ENCODE results near the gene GPX4.
A peak's percentile ranks its signal among the peaks of the same experiment; 100 is the strongest.

The GPX4 gene

DNA sequence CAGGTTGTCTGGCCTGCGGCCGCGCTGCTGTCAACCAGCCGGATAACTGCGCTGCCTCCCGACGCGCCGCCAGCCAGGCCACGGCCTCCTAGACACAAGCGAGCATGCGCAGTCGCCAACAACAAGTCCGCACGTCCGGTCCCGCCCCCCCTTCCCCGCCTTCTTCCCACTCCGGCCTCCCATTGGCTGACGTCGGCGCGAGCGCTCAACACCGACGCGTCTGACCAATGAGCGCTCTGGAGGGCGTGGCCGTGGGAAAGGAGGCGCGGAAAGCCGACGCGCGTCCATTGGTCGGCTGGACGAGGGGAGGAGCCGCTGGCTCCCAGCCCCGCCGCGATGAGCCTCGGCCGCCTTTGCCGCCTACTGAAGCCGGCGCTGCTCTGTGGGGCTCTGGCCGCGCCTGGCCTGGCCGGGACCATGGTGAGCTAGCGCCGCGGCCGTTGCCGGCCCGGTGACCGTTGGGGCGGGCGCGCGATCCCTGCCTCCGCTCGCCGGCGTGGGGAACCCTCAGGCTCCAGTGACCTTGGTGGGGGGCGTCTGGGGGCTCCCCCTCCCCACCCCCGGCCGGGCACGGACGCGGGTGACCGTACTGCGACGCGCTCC lies at the start of gene GPX4:
TSS of gene GPX4 (plus strand) at position 287 of the 603 bp plus-strand sequence. CDS start at position 337, 50 bp downstream.
- DNase-seq (ENCODE audit: low read depth in 2 of 2), result peak; percentile 96 to 98

GRCh38 chr19:1054102-1055027 lies 49.4 kb upstream of the GPX4 start:
- DNase-seq (ENCODE audit: low read depth in 2 of 2), result no peak

DNA sequence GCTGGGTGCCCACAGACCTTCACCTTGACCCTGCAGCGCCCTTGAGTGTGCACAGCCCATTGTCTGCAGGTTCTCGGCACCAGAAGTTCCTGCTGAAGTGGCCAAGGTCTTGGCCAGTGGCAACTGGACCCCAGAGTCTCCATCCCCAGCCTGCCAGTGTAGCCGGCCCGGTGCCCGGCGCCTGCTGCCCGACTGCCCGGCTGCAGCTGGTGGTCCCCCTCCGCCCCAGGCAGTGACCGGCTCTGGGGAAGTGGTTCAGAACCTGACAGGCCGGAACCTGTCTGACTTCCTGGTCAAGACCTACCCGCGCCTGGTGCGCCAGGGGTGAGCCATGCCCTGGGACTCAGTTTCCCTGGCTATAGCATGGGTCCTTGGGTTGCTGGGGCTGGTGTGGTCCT lies 48.8 kb upstream of the GPX4 start:
- DNase-seq (ENCODE audit: low read depth in 2 of 2), result no peak

DNA sequence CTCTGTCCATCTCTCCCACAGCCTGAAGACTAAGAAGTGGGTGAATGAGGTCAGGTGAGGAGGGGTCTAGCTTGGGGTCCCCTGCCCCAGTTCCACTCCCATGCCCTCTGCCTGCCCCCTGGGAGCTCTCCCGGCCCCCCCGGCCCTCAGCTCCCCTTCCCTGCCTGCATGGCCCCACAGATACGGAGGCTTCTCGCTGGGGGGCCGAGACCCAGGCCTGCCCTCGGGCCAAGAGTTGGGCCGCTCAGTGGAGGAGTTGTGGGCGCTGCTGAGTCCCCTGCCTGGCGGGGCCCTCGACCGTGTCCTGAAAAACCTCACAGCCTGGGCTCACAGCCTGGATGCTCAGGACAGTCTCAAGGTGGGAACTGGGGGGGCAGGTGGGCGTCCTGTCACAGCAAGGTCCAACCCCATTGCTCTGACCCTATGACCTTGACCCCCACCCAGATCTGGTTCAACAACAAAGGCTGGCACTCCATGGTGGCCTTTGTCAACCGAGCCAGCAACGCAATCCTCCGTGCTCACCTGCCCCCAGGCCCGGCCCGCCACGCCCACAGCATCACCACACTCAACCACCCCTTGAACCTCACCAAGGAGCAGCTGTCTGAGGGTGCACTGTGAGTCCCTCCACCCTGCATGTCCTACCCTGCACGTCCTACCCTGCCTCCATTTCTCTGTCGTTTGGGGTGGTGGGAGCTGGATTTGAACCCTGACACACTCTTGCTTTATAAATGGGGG lies 47.7 kb upstream of the GPX4 start:
- no peak for DNase-seq (ENCODE audit: low read depth in 2 of 2)

DNA sequence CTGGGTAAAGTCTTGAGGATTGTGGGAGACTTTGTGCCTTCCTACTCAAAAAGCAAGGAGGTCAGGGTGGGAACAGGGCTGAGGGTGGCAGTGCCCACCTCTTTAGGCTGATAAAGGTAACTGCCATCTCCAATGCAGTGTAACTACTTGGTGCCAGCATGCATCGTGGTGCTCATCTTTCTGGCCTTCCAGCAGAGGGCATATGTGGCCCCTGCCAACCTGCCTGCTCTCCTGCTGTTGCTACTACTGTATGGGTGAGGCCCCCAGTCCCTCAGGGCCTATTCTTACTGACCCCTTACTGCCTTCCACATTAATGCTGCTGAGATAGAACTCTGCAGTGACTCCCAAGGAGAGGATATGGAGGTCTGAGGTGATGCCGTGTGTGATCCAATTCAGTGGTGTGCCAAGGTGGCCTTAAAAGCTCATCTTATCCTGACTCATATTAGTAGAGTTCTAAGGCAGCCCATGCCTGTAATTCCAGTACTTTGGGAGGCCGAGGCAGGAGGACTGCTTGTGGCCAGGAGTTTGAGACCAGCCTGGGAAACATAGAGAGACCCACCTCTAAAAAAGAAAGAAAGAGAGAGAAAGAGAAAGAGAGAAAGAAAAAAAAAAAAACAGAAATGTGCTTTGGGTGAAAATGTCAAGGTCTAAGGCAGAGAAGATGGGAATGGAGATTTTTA lies 46.5 kb upstream of the GPX4 start:
- DNase-seq (ENCODE audit: low read depth in 2 of 2), result no peak

DNA sequence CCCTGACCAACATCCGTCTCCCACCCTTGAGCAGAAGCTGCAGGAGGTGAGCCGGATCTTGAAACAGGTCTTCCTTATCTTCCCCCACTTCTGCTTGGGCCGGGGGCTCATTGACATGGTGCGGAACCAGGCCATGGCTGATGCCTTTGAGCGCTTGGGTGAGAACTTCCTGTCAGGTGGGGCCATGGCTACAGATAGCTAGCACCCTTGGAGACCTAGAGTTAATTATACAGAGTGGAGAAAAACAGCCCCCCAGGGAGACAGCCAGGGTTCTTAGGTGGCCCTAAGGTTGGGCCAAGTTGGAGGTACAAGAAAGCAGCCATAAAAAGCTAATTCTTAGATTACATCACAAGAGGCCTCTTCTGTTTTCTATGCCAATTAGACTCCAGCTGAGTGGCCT lies 45.7 kb upstream of the GPX4 start:
- DNase-seq (ENCODE audit: low read depth in 2 of 2), result no peak

DNA sequence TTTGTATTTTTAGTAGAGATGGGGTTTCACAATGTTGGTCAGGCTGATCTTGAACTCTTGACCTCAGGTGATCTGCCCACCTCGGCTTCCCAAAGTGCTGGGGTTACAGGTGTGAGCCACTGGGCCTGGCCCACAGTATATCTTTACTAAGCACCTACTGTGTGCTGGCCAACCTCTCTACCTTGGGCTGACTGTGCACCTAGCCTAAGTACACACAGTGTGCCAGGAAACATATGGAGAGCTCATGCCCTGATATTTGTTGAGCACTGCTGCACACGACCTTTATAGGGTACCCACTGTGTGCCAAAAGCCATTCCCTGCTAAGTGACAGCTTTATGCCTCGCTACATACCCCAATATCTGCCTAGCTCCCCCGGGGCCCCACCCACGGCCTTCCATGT lies 43.1 kb upstream of the GPX4 start:
- DNase-seq (ENCODE audit: low read depth in 2 of 2), result no peak

DNA sequence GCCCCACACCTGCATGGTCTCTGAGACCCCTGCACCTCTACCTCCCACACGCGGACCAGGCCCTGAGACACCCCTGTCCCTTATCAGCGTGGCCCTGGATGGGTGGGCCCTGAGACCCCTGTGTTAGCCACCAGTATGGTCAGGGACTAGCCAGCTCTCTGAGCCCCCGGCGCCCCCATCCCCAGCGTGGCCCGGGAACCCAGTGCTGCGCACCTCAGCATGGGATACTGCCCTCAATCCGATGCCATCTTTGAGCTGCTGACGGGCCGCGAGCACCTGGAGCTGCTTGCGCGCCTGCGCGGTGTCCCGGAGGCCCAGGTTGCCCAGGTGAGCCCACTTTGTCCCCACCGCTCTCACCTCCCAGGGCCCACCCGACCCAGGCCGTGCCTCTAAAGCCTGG lies 41.8 kb upstream of the GPX4 start:
- DNase-seq (ENCODE audit: low read depth in 2 of 2), result no peak

DNA sequence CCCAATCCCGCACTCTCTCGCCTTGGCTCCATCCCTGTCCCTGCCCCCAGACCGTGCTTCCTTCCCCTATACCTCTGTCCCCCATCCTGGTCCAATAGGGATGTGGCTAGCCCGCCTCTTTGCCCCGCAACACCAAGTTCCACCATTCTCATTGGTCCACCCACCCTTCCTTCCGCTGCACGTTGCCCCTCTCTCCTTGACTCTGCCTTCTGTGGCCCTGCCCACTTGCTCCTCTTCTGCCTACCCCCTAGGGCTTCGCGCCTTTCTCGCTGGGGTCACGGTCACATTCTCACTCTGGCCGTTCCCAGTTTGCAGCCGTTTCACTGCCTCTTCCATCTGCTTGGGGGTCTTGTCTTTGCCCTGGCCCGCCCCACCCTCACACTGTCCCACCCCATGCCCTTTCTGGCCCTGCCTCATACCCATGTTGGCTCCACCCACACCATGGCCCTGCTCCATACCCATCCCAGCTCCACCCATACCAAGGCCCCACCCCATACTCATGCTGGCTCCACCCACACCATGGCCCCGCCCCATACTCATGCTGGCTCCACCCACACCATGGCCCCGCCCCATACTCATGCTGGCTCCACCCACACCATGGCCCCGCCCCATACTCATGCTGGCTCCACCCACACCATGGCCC lies 41.3 kb upstream of the GPX4 start:
- no peak for DNase-seq (ENCODE audit: low read depth in 2 of 2)

- no peak for DNase-seq (ENCODE audit: low read depth in 2 of 2)
Measured at GRCh38 chr19:1063030-1063908, 40.5 kb upstream of the GPX4 start.

GRCh38 chr19:1063909-1064660 lies 39.7 kb upstream of the GPX4 start:
- no peak for DNase-seq (ENCODE audit: low read depth in 2 of 2)

- peak in 1 of 2 donors; percentile 70 for DNase-seq (ENCODE audit: low read depth in 2 of 2)
Measured at GRCh38 chr19:1064661-1065605, 38.9 kb upstream of the GPX4 start.

GRCh38 chr19:1065606-1066109 lies 38.1 kb upstream of the GPX4 start:
- no peak for DNase-seq (ENCODE audit: low read depth in 2 of 2)

DNA sequence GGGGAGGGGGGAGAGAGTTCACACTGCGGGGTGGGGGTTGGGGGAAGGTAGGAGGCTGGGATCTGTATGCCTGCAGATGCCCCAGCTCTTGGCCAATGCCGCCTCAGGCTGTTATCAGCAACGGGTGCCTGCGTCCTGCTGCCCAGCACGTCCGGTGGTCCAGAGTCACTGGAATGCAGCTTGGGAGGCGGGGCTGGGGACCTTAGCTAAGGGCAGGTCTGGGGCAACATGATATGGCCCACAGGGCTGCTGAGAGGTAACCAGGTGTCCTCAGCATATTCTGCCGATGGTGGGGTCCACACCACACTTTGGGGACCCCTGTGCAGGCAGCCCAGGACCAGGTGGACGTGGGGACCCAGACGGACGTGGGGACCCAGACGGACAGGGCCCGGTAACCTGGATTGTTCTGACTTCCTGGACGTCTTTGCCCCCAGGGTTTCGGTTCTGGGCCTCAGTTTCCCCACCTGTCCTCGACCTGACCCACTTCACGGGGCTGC lies 37.5 kb upstream of the GPX4 start:
- no peak for DNase-seq (ENCODE audit: low read depth in 2 of 2)

DNA sequence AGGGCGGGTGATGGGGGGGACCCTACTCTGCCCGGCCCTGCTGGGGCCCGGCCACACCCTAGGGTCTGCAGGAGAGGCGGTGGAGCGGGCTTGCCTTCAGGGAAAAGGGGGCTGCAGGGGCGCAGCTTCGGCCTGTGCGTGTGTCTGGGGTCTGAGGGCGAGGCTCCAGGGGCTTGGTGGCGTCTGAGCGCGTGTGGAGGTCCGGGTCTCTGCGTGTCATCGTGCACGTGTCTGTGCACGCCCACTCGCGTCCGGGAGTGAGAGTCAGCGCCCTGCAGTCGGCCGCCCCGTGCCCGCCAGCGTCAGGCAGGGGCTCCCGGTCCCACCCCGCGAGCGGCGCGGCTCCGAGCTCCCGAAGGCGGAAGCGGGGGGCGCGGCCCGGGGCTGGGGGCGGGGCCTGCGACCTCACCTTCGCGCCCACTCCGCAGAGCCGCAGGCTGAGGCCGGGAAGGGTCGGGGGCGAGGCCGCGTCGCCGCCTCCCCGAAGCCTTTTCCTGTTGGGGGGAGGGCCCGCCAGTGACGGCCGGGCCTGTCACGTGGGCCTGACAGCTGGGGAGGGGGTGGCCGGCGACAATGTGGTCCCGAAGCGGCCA lies 37.0 kb upstream of the GPX4 start, which contains the start of gene ARHGAP45:
TSS of gene ARHGAP45 (plus strand) at position 420 of the 593 bp plus-strand sequence. CDS start 239 bp downstream, outside the sequence.
- peak; percentile 69 to 86 for DNase-seq (ENCODE audit: low read depth in 2 of 2)

DNA sequence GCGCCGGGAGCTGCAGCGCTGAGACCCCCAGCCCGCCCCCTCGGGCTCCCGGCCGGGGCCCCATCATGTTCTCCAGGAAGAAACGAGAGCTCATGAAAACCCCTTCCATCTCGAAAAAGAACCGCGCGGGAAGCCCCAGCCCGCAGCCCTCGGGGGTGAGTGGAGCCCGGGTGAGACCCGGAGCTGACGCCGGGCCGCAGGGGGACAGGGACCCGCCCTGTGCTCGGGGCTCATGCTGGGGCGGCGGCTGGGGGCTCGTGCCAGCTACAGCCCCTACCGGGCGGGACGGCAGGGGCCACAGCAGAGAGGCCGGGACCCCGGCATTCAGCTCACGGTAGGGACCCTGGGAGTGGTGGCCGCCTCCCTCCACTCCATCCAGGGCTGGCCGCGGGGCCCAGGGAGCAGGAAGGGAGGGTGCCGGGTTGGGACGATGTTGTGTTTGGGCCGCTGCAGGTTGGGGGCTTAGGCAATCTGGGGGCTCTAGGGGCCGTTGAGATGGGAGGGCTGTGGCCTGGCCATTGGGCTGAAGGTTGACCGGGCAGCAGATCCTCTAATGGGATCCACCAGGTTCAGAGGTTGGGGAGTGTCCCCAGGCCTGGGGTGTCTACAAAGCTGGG lies 36.3 kb upstream of the GPX4 start:
- DNase-seq (ENCODE audit: low read depth in 2 of 2), result no peak
